Measurements from ENCODE around the gene HDLBP. TPM values are rescaled to one million over a fixed set of nuclear protein-coding genes. Genes with fewer than 3 reads are reported as not detected.

HDLBP gene
- total and polyA plus RNA-seq, 2 of the 4 experiments (the other 2 are of a cell fraction), result 648 to 1,165 TPM

DNA sequence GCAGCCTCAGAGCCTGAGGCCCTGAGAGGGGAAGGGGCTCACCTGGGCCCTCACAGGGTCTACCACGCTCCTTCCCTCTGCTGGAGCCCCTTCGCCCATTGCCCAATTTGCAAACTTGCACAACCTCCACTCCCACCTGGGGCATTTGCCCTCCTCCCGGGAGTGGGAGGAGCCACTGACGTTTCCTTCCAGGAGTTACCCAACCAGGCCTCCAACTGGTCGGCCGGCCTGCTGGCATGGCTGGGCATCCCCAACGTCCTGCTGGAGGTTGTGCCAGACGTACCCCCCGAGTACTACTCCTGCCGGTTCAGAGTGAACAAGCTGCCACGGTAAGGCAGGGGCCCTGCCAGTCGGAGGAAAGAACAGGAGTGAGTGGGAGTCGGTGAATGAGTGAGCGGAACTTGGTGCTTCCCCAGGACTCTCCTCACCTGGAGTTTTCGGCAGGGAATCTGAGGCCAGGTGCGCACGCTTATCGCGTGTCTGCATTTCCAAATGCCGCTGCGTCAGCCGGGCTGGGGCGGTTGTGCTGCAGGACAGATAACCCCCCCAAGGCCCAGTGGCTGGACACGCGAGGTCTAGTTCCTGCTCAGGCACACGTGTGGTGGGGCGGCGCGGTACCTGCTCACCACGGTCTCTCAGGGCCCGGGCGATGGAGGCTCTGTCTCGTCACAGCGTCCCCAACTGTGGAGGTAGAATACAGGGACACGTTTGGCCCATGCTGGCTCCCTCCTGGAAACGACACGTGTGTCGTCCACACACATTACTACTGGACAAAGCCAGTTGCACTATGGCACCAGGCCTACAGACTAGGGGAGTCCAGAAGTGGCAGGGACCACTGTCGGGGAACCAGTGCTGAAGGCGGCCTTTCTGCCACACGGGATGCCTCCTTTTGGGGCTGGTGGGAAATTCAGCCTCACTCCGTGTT, 115.3 kb downstream of the HDLBP start:
- Histone ChIP-seq H3K18ac (ENCODE audit: low read depth, low read length) (no peak overlapping the region), H2BK5ac (ENCODE audit: low read depth, low read length, poor library complexity, severe bottlenecking) (no peak overlapping the region), H3K4me2 (ENCODE audit: low read depth, low read length) (no peak overlapping the region), H3K36me3 (ENCODE audit: control insufficient read depth, insufficient read depth, low read length) (no peaks in the 10 kb centered on the region), H4K20me1 (ENCODE audit: insufficient read depth, low read length) (no peaks in the 10 kb centered on the region), H4K91ac (ENCODE audit: insufficient read depth, low read depth, low read length) (no peak overlapping the region), H3K27ac (ENCODE audit: insufficient read depth, low read length) (no peak overlapping the region), H3K4me3 (ENCODE audit: insufficient read depth, low read depth, low read length) (no peak overlapping the region), H4K5ac (ENCODE audit: low read depth, low read length) (no peak overlapping the region), H3K23ac (ENCODE audit: low read depth, low read length) (no peak overlapping the region), H3K4me1 (ENCODE audit: control insufficient read depth, insufficient read depth, low read length) (no peaks in the 10 kb centered on the region), H3K9me3 (ENCODE audit: control insufficient read depth, insufficient read depth, low read length) (no peaks in the 10 kb centered on the region), H3K79me1 (ENCODE audit: low read depth in 1 of 2, low read length in 2 of 2) (no peaks in the 10 kb centered on the region), H3K56ac (ENCODE audit: extremely low read depth, insufficient read depth, low read length) (no peak overlapping the region), H2BK20ac (ENCODE audit: low read depth, low read length) (no peak overlapping the region), H3K14ac (replicated peaks; ENCODE audit: low read depth, low read length) (no peak overlapping the region), H4K8ac (ENCODE audit: low read depth in 2 of 2, low read length in 2 of 2) (no peak overlapping the region), H3K27me3 (ENCODE audit: control insufficient read depth, insufficient read depth, low read length) (peaks cover 13% of the 10 kb centered on the region), H2BK15ac (ENCODE audit: low read depth, low read length) (no peak overlapping the region), H2AK9ac (replicated peaks; ENCODE audit: low read depth, low read length, poor library complexity) (no peak overlapping the region), H3K4ac (ENCODE audit: low read depth, low read length) (no peak overlapping the region), H3K9me1 (ENCODE audit: insufficient read depth, low read length) (no peaks in the 10 kb centered on the region), H2AFZ (replicated peaks; ENCODE audit: low read length, poor library complexity) (no peak overlapping the region), H2BK120ac (ENCODE audit: low read depth, low read length) (no peak overlapping the region), H2AK5ac (ENCODE audit: low read depth, low read length) (no peak overlapping the region), H3K9ac (ENCODE audit: low read depth, low read length) (no peak overlapping the region)
- BruUV-seq (replicated peaks), result no TSS peak
- DNase-seq (no peak), ATAC-seq (ENCODE audit: low read depth) (no peak)
- ChIA-PET POLR2A (ENCODE audit: unreplicated experiment) (no interaction called here), CTCF (no interaction called here)
- intact Hi-C loops (cut with micrococcal nuclease), result no loop called here
- WGBS, 2 experiments (ENCODE audit: extremely low coverage in 2 of 2, insufficient read length in 1 of 2), result 72% methylated on average over 12 of the region's 42 CpGs; no CpG with 5 or more reads in 1 of the 2 experiments
- dilution Hi-C loops (cut with HindIII; ENCODE audit: low sequenced_read_pairs, unreplicated experiment), result no loop called here
- in situ Hi-C loops (cut with MboI; ENCODE audit: low sequenced_read_pairs), result no loop called here
- TF ChIP-seq FOS (IDR thresholded peaks at IDR 0.05; ENCODE audit: low read depth, low read length) (no peak), RFX5 (IDR thresholded peaks at IDR 0.05; ENCODE audit: low read depth, low read length) (no peak), SMC3 (IDR thresholded peaks at IDR 0.05; ENCODE audit: low read depth, low read length) (no peak), CEBPB (IDR thresholded peaks at IDR 0.05; ENCODE audit: low read depth, low read length) (no peak), RCOR1 (IDR thresholded peaks at IDR 0.05; ENCODE audit: insufficient replicate concordance, low read length) (no peak), NFE2L2 (IDR thresholded peaks at IDR 0.05; ENCODE audit: low read depth, low read length) (no peak), ELK1 (IDR thresholded peaks at IDR 0.05; ENCODE audit: borderline replicate concordance, low read depth, low read length) (no peak), CHD1 (IDR thresholded peaks at IDR 0.05; ENCODE audit: low read depth, low read length) (no peak), RAD21 (IDR thresholded peaks at IDR 0.05; ENCODE audit: low read length) (no peak), BHLHE40 (IDR thresholded peaks at IDR 0.05; ENCODE audit: low read depth, low read length) (no peak), MXI1 (IDR thresholded peaks at IDR 0.05; ENCODE audit: borderline replicate concordance, low read depth, low read length) (no peak), POLR2A (IDR thresholded peaks at IDR 0.05; ENCODE audit: low read depth, low read length) (no peak), MAFK (IDR thresholded peaks at IDR 0.05; ENCODE audit: low read depth, low read length) (no peak)
- TF ChIP-seq, protein P1, sequence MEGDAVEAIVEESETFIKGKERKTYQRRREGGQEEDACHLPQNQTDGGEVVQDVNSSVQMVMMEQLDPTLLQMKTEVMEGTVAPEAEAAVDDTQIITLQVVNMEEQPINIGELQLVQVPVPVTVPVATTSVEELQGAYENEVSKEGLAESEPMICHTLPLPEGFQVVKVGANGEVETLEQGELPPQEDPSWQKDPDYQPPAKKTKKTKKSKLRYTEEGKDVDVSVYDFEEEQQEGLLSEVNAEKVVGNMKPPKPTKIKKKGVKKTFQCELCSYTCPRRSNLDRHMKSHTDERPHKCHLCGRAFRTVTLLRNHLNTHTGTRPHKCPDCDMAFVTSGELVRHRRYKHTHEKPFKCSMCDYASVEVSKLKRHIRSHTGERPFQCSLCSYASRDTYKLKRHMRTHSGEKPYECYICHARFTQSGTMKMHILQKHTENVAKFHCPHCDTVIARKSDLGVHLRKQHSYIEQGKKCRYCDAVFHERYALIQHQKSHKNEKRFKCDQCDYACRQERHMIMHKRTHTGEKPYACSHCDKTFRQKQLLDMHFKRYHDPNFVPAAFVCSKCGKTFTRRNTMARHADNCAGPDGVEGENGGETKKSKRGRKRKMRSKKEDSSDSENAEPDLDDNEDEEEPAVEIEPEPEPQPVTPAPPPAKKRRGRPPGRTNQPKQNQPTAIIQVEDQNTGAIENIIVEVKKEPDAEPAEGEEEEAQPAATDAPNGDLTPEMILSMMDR (conservative IDR thresholded peaks at IDR 0.05; ENCODE audit: low read depth, low read length), result no peak
- TF ChIP-seq, protein P2, sequence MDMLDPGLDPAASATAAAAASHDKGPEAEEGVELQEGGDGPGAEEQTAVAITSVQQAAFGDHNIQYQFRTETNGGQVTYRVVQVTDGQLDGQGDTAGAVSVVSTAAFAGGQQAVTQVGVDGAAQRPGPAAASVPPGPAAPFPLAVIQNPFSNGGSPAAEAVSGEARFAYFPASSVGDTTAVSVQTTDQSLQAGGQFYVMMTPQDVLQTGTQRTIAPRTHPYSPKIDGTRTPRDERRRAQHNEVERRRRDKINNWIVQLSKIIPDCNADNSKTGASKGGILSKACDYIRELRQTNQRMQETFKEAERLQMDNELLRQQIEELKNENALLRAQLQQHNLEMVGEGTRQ (IDR thresholded peaks at IDR 0.05; ENCODE audit: low read depth, low read length), result no peak
